Measurements from ENCODE around the gene LRRC51.

GRCh38 chr11:72141066-72141465 lies 60.4 kb downstream of the LRRC51 start:
- TF ChIP-seq, protein P1, sequence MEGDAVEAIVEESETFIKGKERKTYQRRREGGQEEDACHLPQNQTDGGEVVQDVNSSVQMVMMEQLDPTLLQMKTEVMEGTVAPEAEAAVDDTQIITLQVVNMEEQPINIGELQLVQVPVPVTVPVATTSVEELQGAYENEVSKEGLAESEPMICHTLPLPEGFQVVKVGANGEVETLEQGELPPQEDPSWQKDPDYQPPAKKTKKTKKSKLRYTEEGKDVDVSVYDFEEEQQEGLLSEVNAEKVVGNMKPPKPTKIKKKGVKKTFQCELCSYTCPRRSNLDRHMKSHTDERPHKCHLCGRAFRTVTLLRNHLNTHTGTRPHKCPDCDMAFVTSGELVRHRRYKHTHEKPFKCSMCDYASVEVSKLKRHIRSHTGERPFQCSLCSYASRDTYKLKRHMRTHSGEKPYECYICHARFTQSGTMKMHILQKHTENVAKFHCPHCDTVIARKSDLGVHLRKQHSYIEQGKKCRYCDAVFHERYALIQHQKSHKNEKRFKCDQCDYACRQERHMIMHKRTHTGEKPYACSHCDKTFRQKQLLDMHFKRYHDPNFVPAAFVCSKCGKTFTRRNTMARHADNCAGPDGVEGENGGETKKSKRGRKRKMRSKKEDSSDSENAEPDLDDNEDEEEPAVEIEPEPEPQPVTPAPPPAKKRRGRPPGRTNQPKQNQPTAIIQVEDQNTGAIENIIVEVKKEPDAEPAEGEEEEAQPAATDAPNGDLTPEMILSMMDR (conservative IDR thresholded peaks at IDR 0.05) = no peak
- TF ChIP-seq ZFX (IDR thresholded peaks at IDR 0.05) = no peak

All from C4-2B (cell line).